Measurements from ENCODE around the gene IRS4.
A peak's percentile ranks its signal among the peaks of the same experiment; 100 is the strongest.

The IRS4 gene

GRCh38 chrX:108704839-108705238 is 31.5 kb downstream of the IRS4 start:
- H3K9me3 ChIP-seq (ENCODE audit: insufficient read depth, low read length) = no peaks in the 10 kb centered on the region
- no peaks in the 10 kb centered on the region for H3K36me3 ChIP-seq (ENCODE audit: insufficient read depth, insufficient read length, low read length)
- no peak overlapping the region for H3K4me3 ChIP-seq (ENCODE audit: insufficient read length, low read depth)
- TF ChIP-seq ZNF274 (IDR thresholded peaks at IDR 0.05; ENCODE audit: low read depth, low read length) = no peak
- no peak for TF ChIP-seq YY1 (IDR thresholded peaks at IDR 0.05; ENCODE audit: insufficient read depth, insufficient read length)
- TF ChIP-seq SUZ12 (IDR thresholded peaks at IDR 0.05; ENCODE audit: extremely low read depth, insufficient read depth, insufficient read length) = no peak
- no peaks in the 10 kb centered on the region for H3K27me3 ChIP-seq (ENCODE audit: insufficient read depth, insufficient read length)
- no peak for DNase-seq (ENCODE audit: low read depth, low spot score)
- H3K4me1 ChIP-seq (ENCODE audit: insufficient read depth, insufficient read length) = no peaks in the 10 kb centered on the region
- no peak overlapping the region for H3K9ac ChIP-seq (ENCODE audit: insufficient read length, low read depth)

DNA sequence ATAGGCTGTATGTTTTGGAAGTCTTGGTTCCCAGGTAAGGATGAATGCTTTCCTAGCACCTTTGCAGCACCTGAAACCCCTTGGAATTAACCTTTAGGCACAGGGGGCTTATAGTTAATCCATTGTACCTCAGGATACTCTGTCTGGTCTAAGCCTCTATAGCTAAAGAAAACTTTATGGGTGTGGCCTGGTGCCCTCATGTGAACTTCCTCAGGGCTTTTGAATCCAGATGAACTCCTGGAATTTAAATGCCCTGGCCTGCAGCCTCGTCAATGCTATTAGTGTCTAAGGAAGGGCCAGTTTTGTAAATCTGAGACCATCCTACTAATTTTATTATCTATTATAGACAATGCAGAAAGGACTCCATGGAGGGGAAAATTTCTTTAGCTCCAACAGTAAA is 33.8 kb downstream of the IRS4 start:
- no peaks in the 10 kb centered on the region for H3K4me1 ChIP-seq (ENCODE audit: insufficient read depth, insufficient read length)
- no peaks in the 10 kb centered on the region for H3K9me3 ChIP-seq (ENCODE audit: insufficient read depth, low read length)
- no peak for DNase-seq (ENCODE audit: low read depth, low spot score)
- H3K27me3 ChIP-seq (ENCODE audit: insufficient read depth, insufficient read length) = no peaks in the 10 kb centered on the region
- H3K4me3 ChIP-seq (ENCODE audit: insufficient read length, low read depth) = no peak overlapping the region
- TF ChIP-seq ZNF274 (IDR thresholded peaks at IDR 0.05; ENCODE audit: low read depth, low read length) (no peak), SUZ12 (IDR thresholded peaks at IDR 0.05; ENCODE audit: extremely low read depth, insufficient read depth, insufficient read length) (no peak)
- no peaks in the 10 kb centered on the region for H3K36me3 ChIP-seq (ENCODE audit: insufficient read depth, insufficient read length, low read length)
- no peak overlapping the region for H3K9ac ChIP-seq (ENCODE audit: insufficient read length, low read depth)

DNA sequence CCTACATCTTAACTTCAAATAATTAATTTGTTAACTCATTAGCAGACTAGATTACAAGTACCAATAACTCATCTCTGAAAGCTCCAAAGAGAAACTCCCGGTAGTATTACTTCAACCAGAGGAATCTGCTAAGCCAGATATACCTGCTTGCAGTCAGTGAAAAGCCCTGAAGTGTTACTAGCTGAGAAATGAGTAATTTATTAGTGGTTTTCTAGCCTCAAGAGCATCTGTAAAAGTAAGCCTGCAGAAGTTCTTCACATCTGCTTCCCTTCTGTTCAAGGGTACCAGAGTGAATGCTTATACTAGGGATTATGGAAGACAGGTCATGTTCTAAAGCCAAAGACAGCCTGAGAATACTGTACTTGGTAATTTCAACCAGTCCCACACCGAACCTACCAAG is 34.7 kb downstream of the IRS4 start:
- H3K9ac ChIP-seq (ENCODE audit: insufficient read length, low read depth) = no peak overlapping the region
- H3K9me3 ChIP-seq (ENCODE audit: insufficient read depth, low read length) = no peaks in the 10 kb centered on the region
- no peaks in the 10 kb centered on the region for H3K4me1 ChIP-seq (ENCODE audit: insufficient read depth, insufficient read length)
- TF ChIP-seq ZNF274 (IDR thresholded peaks at IDR 0.05; ENCODE audit: low read depth, low read length) (no peak), YY1 (IDR thresholded peaks at IDR 0.05; ENCODE audit: insufficient read depth, insufficient read length) (no peak), SUZ12 (IDR thresholded peaks at IDR 0.05; ENCODE audit: extremely low read depth, insufficient read depth, insufficient read length) (no peak)
- no peak for DNase-seq (ENCODE audit: low read depth, low spot score)
- no peaks in the 10 kb centered on the region for H3K27me3 ChIP-seq (ENCODE audit: insufficient read depth, insufficient read length)
- H3K4me3 ChIP-seq (ENCODE audit: insufficient read length, low read depth) = no peak overlapping the region
- no peaks in the 10 kb centered on the region for H3K36me3 ChIP-seq (ENCODE audit: insufficient read depth, insufficient read length, low read length)

GRCh38 chrX:108699368-108699767 is 37.0 kb downstream of the IRS4 start:
- TF ChIP-seq ZNF274 (IDR thresholded peaks at IDR 0.05; ENCODE audit: low read depth, low read length) (no peak), YY1 (IDR thresholded peaks at IDR 0.05; ENCODE audit: insufficient read depth, insufficient read length) (no peak), SUZ12 (IDR thresholded peaks at IDR 0.05; ENCODE audit: extremely low read depth, insufficient read depth, insufficient read length) (no peak)
- Histone ChIP-seq H3K27me3 (ENCODE audit: insufficient read depth, insufficient read length) (no peaks in the 10 kb centered on the region), H3K4me1 (ENCODE audit: insufficient read depth, insufficient read length) (no peaks in the 10 kb centered on the region), H3K4me3 (ENCODE audit: insufficient read length, low read depth) (no peak overlapping the region), H3K36me3 (ENCODE audit: insufficient read depth, insufficient read length, low read length) (no peaks in the 10 kb centered on the region), H3K9me3 (ENCODE audit: insufficient read depth, low read length) (no peaks in the 10 kb centered on the region), H3K9ac (ENCODE audit: insufficient read length, low read depth) (no peak overlapping the region)
- DNase-seq (ENCODE audit: low read depth, low spot score) = peak; percentile 25

DNA sequence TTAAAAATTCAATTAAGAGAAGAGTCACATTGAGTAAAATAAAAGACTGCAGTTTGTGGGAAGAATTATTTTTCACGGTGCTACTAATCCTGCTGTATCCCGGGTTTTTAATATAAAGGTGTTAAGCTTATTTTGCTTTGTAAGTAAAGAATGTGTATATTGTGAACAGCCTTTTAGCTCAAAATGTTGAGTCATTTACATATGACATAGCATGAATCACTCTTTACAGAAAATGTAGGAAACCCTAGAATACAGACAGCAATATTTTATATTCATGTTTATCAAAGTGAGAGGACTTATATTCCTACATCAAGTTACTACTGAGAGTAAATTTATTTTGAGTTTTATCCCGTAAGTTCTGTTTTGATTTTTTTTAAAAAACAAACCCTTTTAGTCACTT is 39.7 kb downstream of the IRS4 start:
- TF ChIP-seq YY1 (IDR thresholded peaks at IDR 0.05; ENCODE audit: insufficient read depth, insufficient read length) (no peak), ZNF274 (IDR thresholded peaks at IDR 0.05; ENCODE audit: low read depth, low read length) (no peak)
- DNase-seq (ENCODE audit: low read depth, low spot score) = no peak
- no peaks in the 10 kb centered on the region for H3K36me3 ChIP-seq (ENCODE audit: insufficient read depth, insufficient read length, low read length)
- no peak overlapping the region for H3K9ac ChIP-seq (ENCODE audit: insufficient read length, low read depth)
- H3K27me3 ChIP-seq (ENCODE audit: insufficient read depth, insufficient read length) = no peaks in the 10 kb centered on the region
- H3K4me3 ChIP-seq (ENCODE audit: insufficient read length, low read depth) = no peak overlapping the region
- no peaks in the 10 kb centered on the region for H3K4me1 ChIP-seq (ENCODE audit: insufficient read depth, insufficient read length)
- no peaks in the 10 kb centered on the region for H3K9me3 ChIP-seq (ENCODE audit: insufficient read depth, low read length)

Data from NT2/D1 (cell line).